ENCODE measurements around the gene HOXA2. TPM values are rescaled to one million over a fixed set of nuclear protein-coding genes. Genes with fewer than 3 reads are reported as not detected.

Gene HOXA2
- total RNA-seq, 2 donors from 2014 or later = 1.4 TPM; not detected in 1

- no peak overlapping the region for H3K4me3 ChIP-seq
- no peaks in the 10 kb centered on the region for H3K36me3 ChIP-seq
- H3K9me3 ChIP-seq = no peaks in the 10 kb centered on the region
- H3K27ac ChIP-seq = no peak overlapping the region
- H3K4me1 ChIP-seq (replicated peaks) = no peaks in the 10 kb centered on the region
- 89% methylated on average over 1 of the region's 1 CpG for WGBS
- TF ChIP-seq POLR2AphosphoS5 (IDR thresholded peaks at IDR 0.05) = no peak
- no peak for TF ChIP-seq POLR2A (IDR thresholded peaks at IDR 0.05)
- TF ChIP-seq, protein P1, sequence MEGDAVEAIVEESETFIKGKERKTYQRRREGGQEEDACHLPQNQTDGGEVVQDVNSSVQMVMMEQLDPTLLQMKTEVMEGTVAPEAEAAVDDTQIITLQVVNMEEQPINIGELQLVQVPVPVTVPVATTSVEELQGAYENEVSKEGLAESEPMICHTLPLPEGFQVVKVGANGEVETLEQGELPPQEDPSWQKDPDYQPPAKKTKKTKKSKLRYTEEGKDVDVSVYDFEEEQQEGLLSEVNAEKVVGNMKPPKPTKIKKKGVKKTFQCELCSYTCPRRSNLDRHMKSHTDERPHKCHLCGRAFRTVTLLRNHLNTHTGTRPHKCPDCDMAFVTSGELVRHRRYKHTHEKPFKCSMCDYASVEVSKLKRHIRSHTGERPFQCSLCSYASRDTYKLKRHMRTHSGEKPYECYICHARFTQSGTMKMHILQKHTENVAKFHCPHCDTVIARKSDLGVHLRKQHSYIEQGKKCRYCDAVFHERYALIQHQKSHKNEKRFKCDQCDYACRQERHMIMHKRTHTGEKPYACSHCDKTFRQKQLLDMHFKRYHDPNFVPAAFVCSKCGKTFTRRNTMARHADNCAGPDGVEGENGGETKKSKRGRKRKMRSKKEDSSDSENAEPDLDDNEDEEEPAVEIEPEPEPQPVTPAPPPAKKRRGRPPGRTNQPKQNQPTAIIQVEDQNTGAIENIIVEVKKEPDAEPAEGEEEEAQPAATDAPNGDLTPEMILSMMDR (IDR thresholded peaks at IDR 0.05) = no peak
- no peak for DNase-seq (ENCODE audit: low spot score)
- intact Hi-C loops (cut with DNase I) = no loop called here
- H3K27me3 ChIP-seq (replicated peaks; ENCODE audit: insufficient read depth) = no peaks in the 10 kb centered on the region
These were observed 17.0 kb upstream of the HOXA2 start for GRCh38 chr7:27119412-27119911.

DNA sequence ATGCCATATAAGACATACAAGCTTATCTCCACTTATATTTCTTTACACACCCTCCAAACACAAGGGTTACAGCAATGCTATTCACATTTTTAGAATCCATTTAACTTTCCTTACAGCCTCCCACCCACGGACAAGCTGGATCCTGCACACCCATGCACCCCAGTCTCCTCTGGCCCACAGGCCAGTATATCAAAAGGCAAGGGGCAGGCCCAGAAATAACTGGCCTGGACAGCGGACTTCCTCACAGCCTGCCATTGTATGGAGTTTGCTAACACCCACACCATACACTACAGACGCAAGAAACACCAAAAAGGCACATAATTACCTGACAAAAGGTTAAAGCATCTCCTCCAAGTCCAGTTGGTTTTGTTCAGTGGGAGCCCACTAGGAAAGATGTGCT is 16.1 kb upstream of the HOXA2 start:
- Histone ChIP-seq H3K4me1 (replicated peaks) (no peaks in the 10 kb centered on the region), H3K4me3 (no peak overlapping the region), H3K36me3 (no peaks in the 10 kb centered on the region), H3K27ac (no peak overlapping the region), H3K27me3 (replicated peaks; ENCODE audit: insufficient read depth) (no peaks in the 10 kb centered on the region), H3K9me3 (no peaks in the 10 kb centered on the region)
- no peak for TF ChIP-seq POLR2A (IDR thresholded peaks at IDR 0.05)
- TF ChIP-seq POLR2AphosphoS5 (IDR thresholded peaks at IDR 0.05) = no peak
- TF ChIP-seq, protein P1 (IDR thresholded peaks at IDR 0.05) = no peak
- intact Hi-C loops (cut with DNase I) = no loop called here
- no peak for DNase-seq (ENCODE audit: low spot score)
- 81% methylated on average over 3 of the region's 3 CpGs for WGBS

DNA sequence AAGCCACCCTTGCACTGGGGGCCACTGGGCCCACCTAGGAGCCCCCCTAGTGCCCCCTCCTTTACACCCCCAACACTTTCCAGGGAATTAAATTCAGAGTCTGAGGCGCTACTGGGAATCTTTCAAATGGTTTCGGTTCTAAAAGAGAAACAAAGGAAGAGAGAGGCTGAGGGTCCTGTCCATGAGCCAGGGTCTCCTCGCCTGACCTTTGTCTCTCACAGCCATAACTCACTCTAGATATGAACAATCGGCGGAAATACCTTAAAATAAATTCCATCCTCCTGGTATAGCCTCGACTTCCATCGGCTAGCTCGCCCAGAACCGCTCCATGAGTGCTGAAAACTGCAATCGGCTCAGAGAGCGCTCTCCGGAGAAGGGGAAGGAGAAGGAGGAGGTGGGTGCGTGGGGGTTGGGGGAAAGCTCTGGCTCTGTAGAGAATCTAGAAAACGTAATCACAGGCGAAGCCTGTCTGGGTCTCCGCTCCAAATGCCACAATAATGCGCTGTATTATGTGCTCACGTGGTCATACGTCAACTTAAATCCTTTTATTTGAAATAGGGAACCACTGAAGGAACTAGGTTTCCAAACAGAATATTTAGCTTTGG is 15.5 kb upstream of the HOXA2 start:
- Histone ChIP-seq H3K4me1 (replicated peaks) (no peaks in the 10 kb centered on the region), H3K36me3 (no peaks in the 10 kb centered on the region), H3K9me3 (no peaks in the 10 kb centered on the region), H3K27ac (no peak overlapping the region), H3K27me3 (replicated peaks; ENCODE audit: insufficient read depth) (no peaks in the 10 kb centered on the region), H3K4me3 (no peak overlapping the region)
- WGBS = 86% methylated on average over 19 of the region's 19 CpGs
- no peak for TF ChIP-seq POLR2A (IDR thresholded peaks at IDR 0.05)
- TF ChIP-seq POLR2AphosphoS5 (IDR thresholded peaks at IDR 0.05) = no peak
- TF ChIP-seq, protein P1 (IDR thresholded peaks at IDR 0.05) = no peak
- DNase-seq (ENCODE audit: low spot score) = no peak
- intact Hi-C loops (cut with DNase I) = no loop called here

GRCh38 chr7:27116962-27117886 is 14.7 kb upstream of the HOXA2 start:
- TF ChIP-seq, protein P1 (IDR thresholded peaks at IDR 0.05) = no peak
- TF ChIP-seq POLR2AphosphoS5 (IDR thresholded peaks at IDR 0.05) (no peak), POLR2A (IDR thresholded peaks at IDR 0.05) (no peak)
- intact Hi-C loops (cut with DNase I) = no loop called here
- no peak overlapping the region for H3K4me3 ChIP-seq
- no peaks in the 10 kb centered on the region for H3K27me3 ChIP-seq (replicated peaks; ENCODE audit: insufficient read depth)
- no peaks in the 10 kb centered on the region for H3K4me1 ChIP-seq (replicated peaks)
- H3K36me3 ChIP-seq = no peaks in the 10 kb centered on the region
- H3K9me3 ChIP-seq = no peaks in the 10 kb centered on the region
- no peak for DNase-seq (ENCODE audit: low spot score)
- 83% methylated on average over 12 of the region's 12 CpGs for WGBS
- H3K27ac ChIP-seq = no peak overlapping the region

All from prostate gland (tissue), 2 donors.